Fibroblast of the aortic adventitia (primary cell): Measurements from ENCODE around the gene ITPR1. TPM values are rescaled to one million over a fixed set of nuclear protein-coding genes. Genes with fewer than 3 reads are reported as not detected.

ENCODE experiments used
- DNase-seq: peaks from one replicate; pipeline ENCODE4 v3.0.0-alpha.2; 2010; ENCODE audit warnings: low read depth
- H3K4me3 ChIP-seq: 2 replicates; pipeline ENCODE4 v1.5.1; 2011; ENCODE audit warnings: low read depth, mild to moderate bottlenecking, control low read depth, low read length, moderate library complexity
- CTCF ChIP-seq: IDR thresholded peaks from 2 replicates; pipeline ENCODE4 v1.5.1; 2011; ENCODE audit warnings: mild to moderate bottlenecking, low read length, control low read depth, inconsistent platforms; ENCODE audit not compliant: insufficient read depth
- total RNA-seq: library from RNA; depleted of rRNA; stranded (reverse); fragments of >200 nt; gene quantifications from 2 replicates; pipeline ENCODE4 v1.2.3, GENCODE V29; 2012; ENCODE audit warnings: low replicate concordance

Gene ITPR1
- total RNA-seq, 1 donor, result 8.9 TPM

GRCh38 chr3:4814305-4814903 lies 321.3 kb downstream of the ITPR1 start:
- no peak overlapping the region for H3K4me3 ChIP-seq
- no peak for TF ChIP-seq CTCF
- no peak for DNase-seq

GRCh38 chr3:4814904-4815574 lies 321.9 kb downstream of the ITPR1 start:
- H3K4me3 ChIP-seq, result no peak overlapping the region
- DNase-seq, result no peak
- no peak for TF ChIP-seq CTCF

GRCh38 chr3:4816306-4816705 lies 323.2 kb downstream of the ITPR1 start:
- H3K4me3 ChIP-seq, result no peak overlapping the region
- no peak for TF ChIP-seq CTCF
- no peak for DNase-seq

- TF ChIP-seq CTCF, result no peak
- H3K4me3 ChIP-seq, result no peak overlapping the region
- DNase-seq, result no peak
Measured at GRCh38 chr3:4816718-4817117, 323.6 kb downstream of the ITPR1 start.

GRCh38 chr3:4817128-4817527 lies 324.0 kb downstream of the ITPR1 start:
- DNase-seq, result no peak
- TF ChIP-seq CTCF, result no peak
- H3K4me3 ChIP-seq, result no peak overlapping the region

- no peak for DNase-seq
- no peak overlapping the region for H3K4me3 ChIP-seq
- TF ChIP-seq CTCF, result no peak
Measured at GRCh38 chr3:4818164-4818563, 325.0 kb downstream of the ITPR1 start.
